ENCODE data around the gene UGGT2.
"Not testable (repeated sequence)": the region's sequence is repeated elsewhere in the genome, so short reads cannot be mapped to it uniquely, and the experiment has no call there.

UGGT2 gene

GRCh38 chr13:96053003-96053703, at the start of gene UGGT2:
Gene UGGT2, minus strand, starts transcription at chr13:96053401. Its CDS starts 89 bp downstream, at chr13:96053312.
- DNase-seq (ENCODE audit: low spot score) = peak; percentile 69

GRCh38 chr13:96100457-96101220, 47.4 kb upstream of the UGGT2 start:
- no peak for DNase-seq (ENCODE audit: low spot score)

- DNase-seq (ENCODE audit: low spot score) = no peak
These were observed 40.2 kb upstream of the UGGT2 start for GRCh38 chr13:96093296-96094006.

- DNase-seq (ENCODE audit: low spot score) = no peak
These were observed 38.2 kb upstream of the UGGT2 start for GRCh38 chr13:96091164-96092117.

GRCh38 chr13:96090240-96091101, 37.3 kb upstream of the UGGT2 start:
- no peak for DNase-seq (ENCODE audit: low spot score)

- no peak for DNase-seq (ENCODE audit: low spot score)
These were observed 36.6 kb upstream of the UGGT2 start, which contains the start of gene HS6ST3 for GRCh38 chr13:96089749-96090239. Gene HS6ST3, plus strand, starts transcription at chr13:96090107.

GRCh38 chr13:96089139-96089538, 35.9 kb upstream of the UGGT2 start:
- no peak for DNase-seq (ENCODE audit: low spot score)

- no peak for DNase-seq (ENCODE audit: low spot score)
These were observed 33.5 kb upstream of the UGGT2 start for GRCh38 chr13:96086736-96087135.

- DNase-seq (ENCODE audit: low spot score) = no peak
These were observed 29.4 kb upstream of the UGGT2 start for GRCh38 chr13:96082640-96083039.

- no peak for DNase-seq (ENCODE audit: low spot score)
These were observed 28.7 kb upstream of the UGGT2 start for GRCh38 chr13:96081888-96082287.

GRCh38 chr13:96080676-96081075, 27.5 kb upstream of the UGGT2 start:
- no peak for DNase-seq (ENCODE audit: low spot score)

- no peak for DNase-seq (ENCODE audit: low spot score)
These were observed 22.8 kb upstream of the UGGT2 start for GRCh38 chr13:96075953-96076543.

GRCh38 chr13:96072392-96072791, 19.2 kb upstream of the UGGT2 start:
- no peak for DNase-seq (ENCODE audit: low spot score)

GRCh38 chr13:96071504-96071903, 18.3 kb upstream of the UGGT2 start:
- DNase-seq (ENCODE audit: low spot score) = no peak

- DNase-seq (ENCODE audit: low spot score) = no peak
These were observed 15.5 kb upstream of the UGGT2 start for GRCh38 chr13:96068729-96069128.

GRCh38 chr13:96065849-96066248, 12.6 kb upstream of the UGGT2 start:
- DNase-seq (ENCODE audit: low spot score) = no peak

GRCh38 chr13:96052656-96053002, 572 bp downstream of the UGGT2 start:
- DNase-seq (ENCODE audit: low spot score) = peak; percentile 7

- DNase-seq (ENCODE audit: low spot score) = not testable (repeated sequence)
These were observed 1.3 kb downstream of the UGGT2 start for GRCh38 chr13:96051946-96052345.

GRCh38 chr13:96051491-96051890, 1.7 kb downstream of the UGGT2 start:
- not testable (repeated sequence) for DNase-seq (ENCODE audit: low spot score)

- DNase-seq (ENCODE audit: low spot score) = not testable (repeated sequence)
These were observed 2.2 kb downstream of the UGGT2 start for GRCh38 chr13:96050955-96051354.

All from hematopoietic multipotent progenitor cell treated with erythropoietin and hydrocortisone succinate and interleukin-3 and kit ligand, for 15 days (in vitro differentiated cells).